Prostate gland (tissue), 2 donors: ENCODE results near the gene APOOL.

ENCODE experiments used
- POLR2A ChIP-seq: fragments of 450-650 bp; IDR thresholded peaks from one replicate; pipeline ENCODE4 v1.6.1; 2016; ENCODE audit warnings: antibody characterized with exemption, mild to moderate bottlenecking
- POLR2AphosphoS5 ChIP-seq: sonication (generic); formaldehyde crosslinking; IDR thresholded peaks from one replicate; pipeline ENCODE4 v1.6.1; 2017; ENCODE audit warnings: antibody characterized with exemption
- TF ChIP-seq, protein P1 (sequence below), 4 experiments: fragments of 200-600 bp in 2 of 4; fragments of 450-650 bp in 2 of 4; sonication (generic) in 2 of 4; IDR thresholded peaks; 1 replicate in 3 of 4; 2 replicates in 1 of 4; pipeline ENCODE4 v1.5.1; 2016 to 2019; ENCODE audit warnings: antibody characterized with exemption in 4 of 4, mild to moderate bottlenecking in 2 of 4, moderate library complexity in 2 of 4

GRCh38 chrX:85051627-85052026 is 48.0 kb downstream of the APOOL start:
- TF ChIP-seq, protein P1, sequence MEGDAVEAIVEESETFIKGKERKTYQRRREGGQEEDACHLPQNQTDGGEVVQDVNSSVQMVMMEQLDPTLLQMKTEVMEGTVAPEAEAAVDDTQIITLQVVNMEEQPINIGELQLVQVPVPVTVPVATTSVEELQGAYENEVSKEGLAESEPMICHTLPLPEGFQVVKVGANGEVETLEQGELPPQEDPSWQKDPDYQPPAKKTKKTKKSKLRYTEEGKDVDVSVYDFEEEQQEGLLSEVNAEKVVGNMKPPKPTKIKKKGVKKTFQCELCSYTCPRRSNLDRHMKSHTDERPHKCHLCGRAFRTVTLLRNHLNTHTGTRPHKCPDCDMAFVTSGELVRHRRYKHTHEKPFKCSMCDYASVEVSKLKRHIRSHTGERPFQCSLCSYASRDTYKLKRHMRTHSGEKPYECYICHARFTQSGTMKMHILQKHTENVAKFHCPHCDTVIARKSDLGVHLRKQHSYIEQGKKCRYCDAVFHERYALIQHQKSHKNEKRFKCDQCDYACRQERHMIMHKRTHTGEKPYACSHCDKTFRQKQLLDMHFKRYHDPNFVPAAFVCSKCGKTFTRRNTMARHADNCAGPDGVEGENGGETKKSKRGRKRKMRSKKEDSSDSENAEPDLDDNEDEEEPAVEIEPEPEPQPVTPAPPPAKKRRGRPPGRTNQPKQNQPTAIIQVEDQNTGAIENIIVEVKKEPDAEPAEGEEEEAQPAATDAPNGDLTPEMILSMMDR (IDR thresholded peaks at IDR 0.05): no peak
- no peak for TF ChIP-seq POLR2AphosphoS5
- no peak for TF ChIP-seq POLR2A
